HG03575 (cell line): ENCODE results near the gene SLC6A18.
"Not testable (repeated sequence)": the region's sequence is repeated elsewhere in the genome, so short reads cannot be mapped to it uniquely, and the experiment has no call there.

Source experiments
- ATAC-seq: cut with Tn5 transposase; IDR thresholded peaks from one replicate; pipeline ENCODE4 v1.9.1; 2021; ENCODE audit not compliant: unreplicated experiment, insufficient number of reproducible peaks, low FRiP score; ENCODE audit errors: extremely low read depth

The SLC6A18 gene

DNA sequence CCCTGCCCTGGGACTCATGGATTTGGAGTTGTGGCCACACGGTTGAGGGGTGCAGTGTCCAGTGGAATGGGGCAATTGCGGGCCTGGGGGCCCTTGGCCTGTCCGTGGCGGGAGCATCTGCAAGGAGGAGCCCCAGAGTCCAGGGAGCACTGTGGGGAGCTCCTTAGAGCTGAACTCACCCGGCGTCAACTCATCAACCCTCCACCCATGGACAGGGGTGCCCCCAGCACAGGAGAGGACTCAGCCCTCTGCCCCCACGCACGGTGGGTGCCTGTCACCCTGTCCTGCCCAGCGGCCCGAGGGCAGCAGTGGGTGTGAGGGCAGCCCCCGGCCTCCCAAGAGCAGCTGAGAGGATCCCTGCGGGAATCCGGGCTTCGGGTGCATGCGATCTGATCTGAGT is 550 bp upstream of the SLC6A18 start:
- ATAC-seq = no peak

DNA sequence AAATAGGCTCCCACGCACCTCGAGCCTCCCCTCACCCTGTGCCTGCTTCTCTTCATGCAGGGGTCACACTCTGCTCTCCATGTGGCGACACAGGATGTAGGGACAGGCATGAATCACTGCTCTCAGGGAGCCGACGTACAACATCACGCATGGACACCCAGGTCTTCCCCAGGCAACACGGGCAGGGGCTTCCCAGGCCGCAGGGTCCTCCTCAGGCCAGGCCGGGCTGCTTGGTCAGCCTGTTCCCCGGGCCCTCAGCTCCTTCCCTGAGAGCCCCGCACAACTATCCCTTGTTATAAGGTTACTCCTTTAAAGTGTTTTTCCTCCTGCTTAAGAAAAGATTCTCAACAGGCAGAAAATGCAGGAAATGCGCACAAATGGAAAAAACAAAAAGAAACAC is 1.1 kb downstream of the SLC6A18 start:
- ATAC-seq = no peak

GRCh38 chr5:1226839-1227581 is 1.8 kb downstream of the SLC6A18 start:
- no peak for ATAC-seq

DNA sequence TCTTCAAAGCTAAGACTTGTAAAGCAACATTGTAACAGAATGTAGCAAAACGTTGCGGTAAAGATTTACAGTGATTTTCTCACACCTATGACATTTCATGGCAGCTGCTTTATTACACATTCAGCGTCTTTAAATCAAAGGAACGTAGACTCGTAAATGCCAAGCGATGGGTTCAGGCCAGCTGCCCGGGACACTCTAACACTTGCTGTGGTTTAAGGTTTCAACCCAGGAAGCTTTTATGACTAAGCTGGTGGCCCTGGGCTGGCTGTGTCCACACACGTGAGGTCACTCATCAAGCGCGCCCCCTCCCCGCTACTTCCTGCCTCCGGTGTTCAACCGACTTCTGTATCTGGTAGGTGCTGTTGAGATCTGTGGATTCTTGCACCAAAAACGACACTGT is 2.5 kb downstream of the SLC6A18 start:
- no peak for ATAC-seq

DNA sequence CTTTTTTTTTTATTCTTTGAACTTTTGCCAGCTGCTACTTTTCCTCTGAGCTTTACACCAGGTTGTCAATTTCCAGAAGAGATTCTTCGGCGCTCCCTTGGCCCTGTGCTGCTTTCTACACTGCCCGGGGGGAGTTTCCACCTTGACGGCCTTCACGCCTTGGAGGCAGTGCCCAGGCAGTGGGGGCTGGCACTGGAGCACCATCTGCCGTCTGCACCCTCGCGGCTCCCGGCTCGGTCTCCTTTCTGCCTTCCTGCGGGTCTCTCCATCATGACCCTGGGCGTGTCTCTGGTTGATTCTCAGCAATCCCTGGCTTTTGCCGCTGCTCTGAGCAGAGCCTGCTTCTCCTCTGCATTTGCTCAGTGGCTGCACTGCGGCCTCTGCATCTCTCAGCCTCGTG is 2.9 kb downstream of the SLC6A18 start:
- ATAC-seq = no peak

DNA sequence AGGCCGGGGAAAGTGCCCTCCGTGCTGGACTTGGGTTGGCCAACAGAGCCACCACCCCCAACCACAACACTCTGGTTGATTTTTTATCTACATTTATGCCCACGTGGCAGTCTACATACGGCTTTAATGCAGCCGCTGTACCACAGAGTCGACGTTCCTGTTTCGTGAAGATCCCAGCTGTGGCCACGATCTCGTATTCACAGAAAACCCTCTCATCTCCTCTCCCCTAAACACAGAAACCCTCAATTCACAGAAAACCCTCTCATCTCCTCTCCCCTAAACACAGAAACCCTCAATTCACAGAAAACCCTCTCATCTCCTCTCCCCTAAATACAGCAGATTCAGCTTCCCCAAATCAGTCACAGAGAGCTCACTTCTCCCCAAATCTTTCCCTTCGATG is 3.8 kb downstream of the SLC6A18 start:
- not testable (repeated sequence) for ATAC-seq

DNA sequence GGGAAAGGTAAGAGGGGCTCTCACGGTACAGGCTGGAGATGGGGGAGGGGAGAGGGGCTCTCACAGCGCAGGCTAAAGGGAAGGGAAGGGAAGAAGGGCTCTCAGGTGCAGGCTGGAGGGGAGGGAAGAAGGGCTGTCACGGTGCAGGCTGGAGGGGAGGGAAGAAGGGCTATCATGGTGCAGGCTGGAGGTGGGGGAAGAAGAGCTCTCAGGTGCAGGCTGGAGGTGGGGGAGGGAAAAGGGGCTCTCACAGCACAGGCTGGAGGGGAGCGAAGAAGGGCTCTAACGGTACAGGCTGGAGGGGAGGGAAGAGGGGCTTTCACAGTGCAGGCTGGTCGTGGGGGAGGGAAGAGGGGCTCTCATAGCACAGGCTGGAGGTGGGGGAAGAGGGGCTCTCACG is 4.6 kb downstream of the SLC6A18 start:
- ATAC-seq = no peak

DNA sequence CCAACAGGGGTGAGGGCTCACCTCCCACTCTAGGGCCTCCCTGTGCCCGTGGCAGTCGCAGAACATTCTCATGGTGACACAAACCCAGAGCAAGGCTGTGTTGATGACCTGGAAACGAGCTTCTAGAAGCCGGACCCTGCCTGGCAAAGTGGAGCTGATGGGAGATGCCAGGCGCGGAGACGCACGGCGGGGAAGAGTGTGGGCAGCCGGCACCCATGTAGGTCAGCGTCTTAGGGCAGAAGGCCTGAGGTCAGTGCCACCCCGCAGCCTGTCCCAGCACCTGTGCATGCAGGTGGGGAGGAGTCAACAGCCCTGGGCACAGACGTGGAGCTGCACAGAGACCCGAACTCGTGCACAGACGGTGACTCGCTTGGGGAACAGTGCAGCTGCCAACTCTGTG is 5.4 kb downstream of the SLC6A18 start:
- no peak for ATAC-seq

- ATAC-seq = no peak
Observed at GRCh38 chr5:1231354-1231905, 6.2 kb downstream of the SLC6A18 start.

GRCh38 chr5:1232780-1233179 is 7.6 kb downstream of the SLC6A18 start:
- no peak for ATAC-seq

- ATAC-seq = no peak
Observed at GRCh38 chr5:1235379-1235778, 10.2 kb downstream of the SLC6A18 start.

- ATAC-seq = no peak
Observed at GRCh38 chr5:1235838-1236237, 10.7 kb downstream of the SLC6A18 start.

DNA sequence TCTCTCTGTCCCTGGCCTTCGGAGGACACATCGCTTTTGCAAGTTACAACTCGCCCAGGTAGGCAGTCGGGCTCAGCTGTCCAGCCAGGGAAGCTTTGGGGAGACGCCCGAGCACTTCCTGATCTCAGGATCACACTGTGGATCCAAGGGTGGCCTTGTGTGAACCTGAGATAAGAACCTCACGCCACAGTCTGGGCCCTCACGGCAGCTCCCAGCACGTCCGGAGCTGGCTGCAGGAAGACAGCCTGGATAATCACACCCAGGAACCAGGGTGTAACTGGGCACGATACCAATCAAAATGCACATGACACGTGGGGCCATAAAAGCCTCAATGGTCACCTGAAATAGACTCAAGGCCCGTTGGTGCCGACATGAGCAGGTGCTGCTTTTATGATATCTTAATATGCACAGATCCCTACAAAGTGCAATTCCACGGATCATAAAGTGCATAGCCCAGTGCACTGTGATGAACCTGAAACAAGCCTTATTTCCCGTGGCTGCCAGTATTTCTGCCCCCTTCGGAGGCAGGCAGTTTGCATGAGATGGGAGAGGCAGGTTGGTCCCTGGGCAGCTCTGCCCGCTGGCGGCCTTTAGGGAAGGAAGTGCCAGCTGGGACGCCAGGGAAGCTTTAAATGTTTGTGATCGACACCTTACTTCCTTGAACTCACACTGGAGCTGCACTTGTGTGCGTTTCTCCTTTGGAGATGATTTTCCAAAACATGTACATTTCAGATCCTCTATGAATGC is 14.5 kb downstream of the SLC6A18 start:
- no peak for ATAC-seq

- no peak for ATAC-seq
Observed at GRCh38 chr5:1240496-1241260, 15.5 kb downstream of the SLC6A18 start.

DNA sequence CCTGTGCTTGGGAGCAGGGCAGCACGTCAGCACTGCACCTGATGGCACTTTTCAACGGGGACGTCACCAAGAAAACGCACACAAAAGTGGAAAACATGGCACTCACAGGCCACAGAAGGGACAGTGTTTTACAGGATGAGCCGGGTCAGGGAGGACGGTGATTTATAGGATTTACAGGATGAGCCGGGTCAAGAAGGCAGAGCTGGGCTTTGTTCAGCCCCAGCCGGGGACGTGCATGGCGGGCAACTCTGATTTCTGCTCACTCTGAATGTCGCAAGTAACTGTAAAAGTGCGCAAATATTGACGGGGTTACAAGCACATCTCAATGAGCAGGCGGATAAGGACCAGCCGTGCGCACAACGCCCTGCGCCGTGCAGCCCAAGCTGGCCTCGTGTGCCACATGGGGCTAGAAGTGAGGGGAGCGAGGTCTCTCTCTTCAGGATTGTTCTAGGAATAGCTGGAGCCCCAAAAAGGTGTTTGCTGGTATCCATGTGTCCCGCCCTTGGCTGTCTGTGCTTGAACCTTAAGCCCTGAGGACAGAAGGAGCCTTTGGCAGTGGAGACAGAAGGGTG is 16.4 kb downstream of the SLC6A18 start:
- no peak for ATAC-seq

- ATAC-seq = no peak
Observed at GRCh38 chr5:1242733-1243486, 17.7 kb downstream of the SLC6A18 start.

GRCh38 chr5:1243487-1244130 is 18.4 kb downstream of the SLC6A18 start:
- no peak for ATAC-seq

DNA sequence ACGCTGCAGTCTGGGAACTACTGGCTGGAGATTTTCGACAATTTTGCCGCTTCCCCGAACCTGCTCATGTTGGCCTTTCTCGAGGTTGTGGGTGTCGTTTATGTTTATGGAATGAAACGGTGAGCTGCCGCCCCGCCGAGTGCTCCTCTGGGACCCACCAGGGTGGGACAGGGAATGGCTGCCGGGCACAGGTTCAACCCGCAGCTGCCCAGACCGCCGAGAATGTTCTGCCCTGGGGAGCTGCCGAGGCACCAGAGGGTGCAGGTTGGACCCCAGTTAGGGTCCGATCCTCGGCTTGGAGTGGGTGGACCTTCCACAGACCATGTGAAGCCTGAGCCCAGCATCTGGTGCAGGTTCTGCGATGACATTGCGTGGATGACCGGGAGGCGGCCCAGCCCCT is 19.1 kb downstream of the SLC6A18 start:
- no peak for ATAC-seq
